ENCODE data around the gene RDH11.
A peak's percentile ranks its signal among the peaks of the same experiment; 100 is the strongest.
"Not testable (repeated sequence)": the region's sequence is repeated elsewhere in the genome, so short reads cannot be mapped to it uniquely, and the experiment has no call there.

The RDH11 gene

GRCh38 chr14:67695394-67695949 lies at the start of gene RDH11:
TSS of gene RDH11 (minus strand) at chr14:67695764. CDS start at chr14:67695703, 61 bp downstream.
- DNase-seq, result peak in 50 of 51 donors; percentile 9 to 92 (median 78)

- no peak for DNase-seq
Measured at GRCh38 chr14:67744046-67744445, 48.5 kb upstream of the RDH11 start.

DNA sequence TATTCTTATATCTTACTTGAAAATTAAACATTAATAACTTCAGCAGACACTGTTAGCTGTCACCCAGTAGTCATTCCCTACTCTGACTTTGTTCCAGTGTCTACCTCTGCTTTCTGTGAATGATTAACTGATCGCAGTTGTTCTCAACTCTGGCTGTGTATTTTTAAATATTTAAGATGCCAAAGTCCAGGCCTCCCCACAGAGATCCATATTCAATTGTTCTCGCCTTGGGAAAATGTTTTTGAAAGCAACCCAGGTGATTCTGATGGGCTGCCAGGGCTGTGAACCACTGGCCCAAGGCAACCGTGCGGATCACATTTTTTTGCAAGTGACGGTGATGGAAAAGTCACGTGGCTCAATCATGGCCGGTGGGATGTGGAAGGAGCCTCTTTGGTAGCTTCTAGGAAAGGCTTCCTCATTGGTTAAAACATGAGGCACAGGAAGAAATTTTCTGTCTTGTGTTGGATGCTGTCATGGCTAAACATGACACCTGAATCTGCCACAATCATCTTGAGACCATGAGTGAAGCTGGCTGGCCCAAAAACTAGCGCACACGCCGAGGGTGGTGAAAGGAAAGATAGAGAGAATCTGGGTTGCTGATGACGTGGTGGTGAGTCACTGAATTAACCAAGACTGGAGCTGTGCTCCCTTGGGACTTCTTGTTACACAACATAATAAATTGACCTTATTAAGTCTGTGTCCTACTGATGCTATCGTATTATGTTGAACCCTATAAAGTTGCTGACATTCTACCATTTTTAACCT lies 43.4 kb upstream of the RDH11 start:
- DNase-seq, result peak in 1 of 51 donors; percentile 19

- no peak for DNase-seq
Measured at GRCh38 chr14:67736771-67737170, 41.2 kb upstream of the RDH11 start.

DNA sequence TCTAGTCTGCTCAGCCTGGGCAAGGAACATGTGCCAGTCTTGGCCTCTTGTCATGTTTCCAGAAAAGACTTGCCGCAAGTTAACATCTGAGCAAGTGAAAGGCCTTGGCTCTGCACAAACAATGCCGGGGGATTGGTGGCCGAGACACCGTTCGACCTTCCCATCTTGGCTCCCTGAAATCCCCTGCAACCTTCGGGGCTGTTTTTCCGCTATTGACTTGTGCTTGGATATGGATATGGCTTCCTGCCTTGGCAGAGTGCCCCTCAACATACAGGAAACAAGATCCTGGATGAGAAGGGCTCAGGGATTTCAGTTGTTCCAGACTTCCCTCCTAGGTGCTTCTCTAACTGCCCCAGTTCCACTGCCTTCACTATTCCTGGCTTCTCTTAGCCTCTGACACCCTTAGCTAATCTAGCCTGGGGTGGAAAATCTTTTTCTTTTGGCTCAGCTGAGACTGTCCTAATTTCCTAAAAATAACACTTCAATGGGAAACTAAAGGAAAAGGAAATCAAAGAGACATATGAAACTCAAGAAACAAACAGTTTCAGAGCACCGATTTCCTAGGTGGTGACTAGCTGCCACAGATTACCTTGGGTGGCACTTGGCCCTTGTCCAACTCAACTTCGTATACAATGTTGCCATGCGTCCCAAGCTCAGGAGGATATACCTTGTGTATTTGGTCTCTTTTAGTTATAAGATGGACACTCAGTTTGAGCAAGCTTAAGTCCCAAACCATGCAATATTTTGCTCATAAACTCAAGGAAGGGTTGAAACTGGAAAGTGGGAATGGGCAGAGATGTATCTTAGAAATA lies 40.0 kb upstream of the RDH11 start:
- no peak for DNase-seq

DNA sequence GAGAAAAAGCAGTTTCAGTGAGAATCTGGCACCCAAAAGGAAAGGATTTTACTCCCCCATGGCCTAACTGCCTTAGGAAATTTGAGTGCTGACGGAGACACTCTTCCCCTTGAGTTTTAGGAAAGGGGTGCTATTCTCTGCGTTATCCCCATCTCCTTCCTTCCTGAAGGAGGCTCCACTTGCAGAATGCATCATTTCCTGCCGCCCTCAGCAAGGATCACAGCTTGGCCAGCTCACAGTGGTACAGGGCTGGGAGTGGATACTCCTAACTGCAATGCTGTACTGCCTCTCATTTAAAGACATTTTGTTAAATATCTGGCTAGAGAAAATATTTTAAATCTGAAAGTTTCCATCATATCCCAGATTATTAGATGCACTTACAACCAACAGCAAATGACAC lies 39.1 kb upstream of the RDH11 start:
- no peak for DNase-seq

- DNase-seq, result no peak
Measured at GRCh38 chr14:67733616-67734015, 38.1 kb upstream of the RDH11 start.

- peak in 1 of 51 donors; percentile 1 for DNase-seq
Measured at GRCh38 chr14:67729072-67729885, 33.7 kb upstream of the RDH11 start.

GRCh38 chr14:67728258-67728657 lies 32.7 kb upstream of the RDH11 start:
- DNase-seq, result no peak

GRCh38 chr14:67727361-67727760 lies 31.8 kb upstream of the RDH11 start:
- no peak for DNase-seq

DNA sequence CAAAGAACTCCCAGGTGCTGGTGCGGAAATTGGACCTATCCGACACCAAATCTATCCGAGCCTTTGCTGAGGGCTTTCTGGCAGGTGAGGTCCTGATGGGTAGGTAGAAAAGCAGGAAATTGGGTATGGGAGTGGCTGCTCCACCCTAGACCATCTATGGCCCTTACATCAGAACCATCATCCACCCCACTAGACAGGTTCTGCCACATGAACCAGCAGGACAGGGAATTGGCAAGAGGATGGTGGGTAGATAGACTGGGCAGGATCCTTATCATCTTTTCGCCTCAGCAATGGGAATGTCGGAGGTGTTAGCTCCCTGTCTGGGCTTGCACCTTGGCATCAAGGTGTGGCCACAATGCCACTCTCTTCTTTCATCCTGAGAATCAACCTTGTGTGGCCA lies 29.6 kb upstream of the RDH11 start:
- no peak for DNase-seq

DNA sequence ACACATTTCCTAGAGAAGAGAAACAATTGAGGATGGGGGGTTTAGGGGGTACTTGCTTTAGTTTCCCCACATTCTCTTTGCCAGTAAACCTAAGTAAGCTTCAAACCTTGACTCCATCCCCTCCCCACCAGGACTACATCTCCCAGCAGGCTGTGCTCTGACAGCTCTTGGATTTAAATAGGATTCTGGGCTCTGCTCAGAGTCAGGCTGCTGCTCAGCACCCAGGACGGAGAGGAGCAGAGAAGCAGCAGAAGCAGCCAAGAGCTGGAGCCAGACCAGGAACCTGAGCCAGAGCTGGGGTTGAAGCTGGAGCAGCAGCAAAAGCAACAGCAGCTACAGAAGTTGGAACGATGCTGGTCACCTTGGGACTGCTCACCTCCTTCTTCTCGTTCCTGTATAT lies 26.7 kb upstream of the RDH11 start:
- DNase-seq, result peak in 32 of 51 donors; percentile 3 to 69 (median 29)

GRCh38 chr14:67721875-67722274 lies 26.3 kb upstream of the RDH11 start:
- no peak for DNase-seq

GRCh38 chr14:67719866-67720265 lies 24.3 kb upstream of the RDH11 start:
- DNase-seq, result no peak

GRCh38 chr14:67719385-67719784 lies 23.8 kb upstream of the RDH11 start:
- DNase-seq, result not testable (repeated sequence)

DNA sequence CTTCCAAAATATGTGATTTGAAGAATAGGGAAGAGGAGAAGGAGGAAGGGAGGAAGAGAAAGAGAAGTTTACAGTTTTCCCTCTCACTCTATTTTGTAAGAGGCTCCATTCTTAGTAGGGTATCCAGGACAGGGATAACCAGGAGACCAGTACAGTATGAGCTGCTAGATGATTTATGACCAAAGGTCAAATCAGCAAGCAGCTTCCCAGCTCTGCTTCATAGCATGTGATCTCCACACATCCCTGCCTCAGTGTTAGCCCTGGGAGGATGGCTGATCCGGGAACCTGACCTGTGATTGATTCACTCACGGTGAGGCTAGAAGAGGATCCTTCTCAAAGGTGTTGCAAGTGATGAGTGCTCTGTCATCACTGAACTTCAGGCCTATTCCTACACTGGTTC lies 22.7 kb upstream of the RDH11 start:
- no peak for DNase-seq

- no peak for DNase-seq
Measured at GRCh38 chr14:67717048-67717447, 21.5 kb upstream of the RDH11 start.

DNA sequence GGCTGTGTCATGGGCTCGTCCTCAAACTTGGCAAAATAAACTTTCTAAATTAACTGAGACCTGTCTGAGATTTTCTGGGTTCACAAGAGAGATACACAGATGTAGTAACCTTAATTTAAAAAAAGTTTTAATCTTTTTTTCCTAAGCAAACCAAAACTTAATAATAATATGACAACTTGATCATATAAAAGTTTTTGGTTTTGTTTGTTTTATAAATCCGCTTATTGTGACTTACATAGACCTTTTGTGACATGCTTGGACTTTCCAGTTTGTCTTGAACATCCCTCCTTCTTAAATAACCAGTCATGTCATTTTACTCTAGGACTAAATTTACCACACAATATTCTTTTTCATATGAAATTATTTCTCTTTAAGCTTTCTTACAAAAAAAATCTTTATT lies 14.6 kb upstream of the RDH11 start:
- no peak for DNase-seq

- DNase-seq, result not testable (repeated sequence)
Measured at GRCh38 chr14:67709796-67710195, 14.2 kb upstream of the RDH11 start.

DNA sequence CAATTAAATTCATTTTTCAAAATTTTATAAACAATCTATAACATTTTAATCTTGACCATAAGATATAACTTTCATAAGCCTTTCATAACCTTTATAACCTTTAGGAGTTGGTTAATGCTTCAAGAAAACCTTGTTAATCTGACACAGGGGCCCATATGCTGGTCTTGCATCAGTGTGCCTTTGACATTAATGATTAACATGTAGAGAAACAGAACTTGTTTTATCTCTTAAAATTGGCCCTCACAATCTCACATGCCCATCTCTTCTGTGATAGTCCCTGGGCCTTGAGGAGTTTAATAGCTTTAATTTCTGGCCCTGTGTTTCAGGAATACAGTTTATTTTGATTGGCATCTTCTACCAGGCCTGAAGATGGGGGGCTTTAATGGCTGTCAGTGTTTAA lies 13.8 kb upstream of the RDH11 start:
- not testable (repeated sequence) for DNase-seq

DNA sequence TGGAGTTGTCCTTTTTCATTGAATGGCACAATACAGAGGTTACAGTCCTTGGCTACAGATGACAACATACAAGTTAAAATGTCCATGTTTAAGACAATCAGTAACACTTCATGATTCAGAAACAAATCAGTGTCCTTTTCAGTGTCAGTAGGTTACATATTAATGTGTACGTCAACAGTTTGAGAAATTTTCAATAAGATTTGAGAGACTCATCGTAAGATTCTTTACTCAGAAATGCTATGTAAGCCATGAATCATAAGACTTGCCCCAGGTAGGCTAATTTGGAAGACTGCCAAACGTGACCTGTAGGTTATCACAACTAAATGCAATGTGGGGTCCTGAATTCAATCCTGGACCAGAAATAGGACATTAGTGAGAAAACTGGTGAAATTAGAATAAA lies 9.6 kb upstream of the RDH11 start:
- no peak for DNase-seq

All from hypothalamus (tissue), 51 donors.